HT1080 (cell line): Measurements from ENCODE around the gene CIITA. TPM values are rescaled to one million over a fixed set of nuclear protein-coding genes. Genes with fewer than 3 reads are reported as not detected.
"Not testable (repeated sequence)": the region's sequence is repeated elsewhere in the genome, so short reads cannot be mapped to it uniquely, and the experiment has no call there.

Source experiments
- DNase-seq: peaks from one replicate; pipeline ENCODE4 v3.0.0-alpha.2; 2015; ENCODE audit warnings: low read depth
- total RNA-seq: library from RNA; depleted of rRNA; stranded (reverse); fragments of >200 nt; shearing (Covaris generic); gene quantifications from 2 replicates; pipeline ENCODE4 v1.2.3, GENCODE V29; 2014

Gene CIITA
- total RNA-seq, 1 experiment from 2014 or later, result 0.55 TPM

- no peak for DNase-seq
Measured at GRCh38 chr16:10951026-10951425, 74.0 kb downstream of the CIITA start.

- no peak for DNase-seq
Measured at GRCh38 chr16:10954903-10955302, 77.9 kb downstream of the CIITA start.

GRCh38 chr16:10957771-10958482 lies 80.9 kb downstream of the CIITA start:
- DNase-seq, result peak; percentile 48

- DNase-seq, result no peak
Measured at GRCh38 chr16:10959161-10959560, 82.2 kb downstream of the CIITA start.

GRCh38 chr16:10961231-10961630 lies 84.2 kb downstream of the CIITA start:
- DNase-seq, result peak; percentile 80

- DNase-seq, result peak; percentile 85
Measured at GRCh38 chr16:10964039-10964890, 87.3 kb downstream of the CIITA start.

GRCh38 chr16:10964891-10965326 lies 87.9 kb downstream of the CIITA start:
- DNase-seq, result peak; percentile 92

- no peak for DNase-seq
Measured at GRCh38 chr16:10965440-10966061, 88.5 kb downstream of the CIITA start.

GRCh38 chr16:10966129-10966528 lies 89.1 kb downstream of the CIITA start:
- no peak for DNase-seq

GRCh38 chr16:10966559-10966958 lies 89.6 kb downstream of the CIITA start:
- DNase-seq, result not testable (repeated sequence)

- DNase-seq, result no peak
Measured at GRCh38 chr16:10967986-10968385, 91.0 kb downstream of the CIITA start.

- no peak for DNase-seq
Measured at GRCh38 chr16:10968498-10968897, 91.5 kb downstream of the CIITA start.

GRCh38 chr16:10969615-10970014 lies 92.6 kb downstream of the CIITA start:
- DNase-seq, result no peak

GRCh38 chr16:10970065-10970464 lies 93.1 kb downstream of the CIITA start:
- DNase-seq, result peak; percentile 25

GRCh38 chr16:10971560-10971961 lies 94.6 kb downstream of the CIITA start:
- DNase-seq, result peak; percentile 80

- DNase-seq, result no peak
Measured at GRCh38 chr16:10972108-10972818, 95.3 kb downstream of the CIITA start.

GRCh38 chr16:10972819-10973464 lies 95.9 kb downstream of the CIITA start:
- DNase-seq, result no peak

GRCh38 chr16:10976634-10977033 lies 99.6 kb downstream of the CIITA start:
- DNase-seq, result no peak

GRCh38 chr16:10978124-10978523 lies 101.1 kb downstream of the CIITA start:
- DNase-seq, result no peak

- DNase-seq, result no peak
Measured at GRCh38 chr16:10978871-10979446, 102.0 kb downstream of the CIITA start.
